ENCODE measurements around the gene IL2RA.

The IL2RA gene

DNA sequence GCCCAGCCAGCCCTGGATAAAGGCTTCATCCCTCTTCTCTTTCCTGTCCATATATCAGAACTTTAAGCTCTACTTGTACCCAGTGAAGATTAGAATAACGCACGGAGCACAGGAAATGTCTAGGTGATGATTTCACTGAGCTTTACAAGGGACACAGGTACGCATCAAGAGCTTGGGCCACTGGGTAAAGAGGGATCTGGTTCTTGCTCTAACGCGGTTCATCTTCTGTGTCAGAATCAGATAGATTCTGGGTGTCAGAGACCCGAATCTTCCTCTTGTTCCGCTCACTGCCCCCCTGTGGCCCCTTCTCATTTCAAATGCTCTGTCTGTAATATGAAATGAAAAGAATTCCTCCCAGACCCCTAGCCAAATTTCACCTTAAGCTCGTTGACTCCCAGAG is 24.7 kb downstream of the IL2RA start:
- DNase-seq: no peak

DNA sequence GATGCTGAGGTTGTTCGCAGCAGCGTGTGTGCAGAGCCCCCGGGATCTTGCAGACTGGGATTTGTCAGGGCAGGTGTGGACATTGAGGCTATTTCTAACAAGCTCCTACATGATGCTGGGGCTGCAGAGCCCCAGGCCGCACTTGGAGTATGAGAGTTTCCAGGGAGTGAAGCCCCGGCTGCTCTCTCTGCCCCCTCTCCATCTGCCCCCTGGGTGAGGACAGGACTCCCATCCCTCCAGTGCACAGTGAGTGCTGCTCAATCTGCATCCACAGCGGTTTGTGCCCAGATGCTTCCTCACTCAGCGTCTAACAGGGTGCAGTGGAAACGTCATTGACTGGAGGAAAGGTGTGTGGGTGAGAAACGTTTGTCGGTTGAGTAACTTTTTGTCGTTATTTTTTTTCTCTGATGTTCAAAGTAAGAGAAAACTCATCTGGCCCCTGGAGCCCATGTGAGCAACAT is 25.3 kb downstream of the IL2RA start:
- no peak for DNase-seq

DNA sequence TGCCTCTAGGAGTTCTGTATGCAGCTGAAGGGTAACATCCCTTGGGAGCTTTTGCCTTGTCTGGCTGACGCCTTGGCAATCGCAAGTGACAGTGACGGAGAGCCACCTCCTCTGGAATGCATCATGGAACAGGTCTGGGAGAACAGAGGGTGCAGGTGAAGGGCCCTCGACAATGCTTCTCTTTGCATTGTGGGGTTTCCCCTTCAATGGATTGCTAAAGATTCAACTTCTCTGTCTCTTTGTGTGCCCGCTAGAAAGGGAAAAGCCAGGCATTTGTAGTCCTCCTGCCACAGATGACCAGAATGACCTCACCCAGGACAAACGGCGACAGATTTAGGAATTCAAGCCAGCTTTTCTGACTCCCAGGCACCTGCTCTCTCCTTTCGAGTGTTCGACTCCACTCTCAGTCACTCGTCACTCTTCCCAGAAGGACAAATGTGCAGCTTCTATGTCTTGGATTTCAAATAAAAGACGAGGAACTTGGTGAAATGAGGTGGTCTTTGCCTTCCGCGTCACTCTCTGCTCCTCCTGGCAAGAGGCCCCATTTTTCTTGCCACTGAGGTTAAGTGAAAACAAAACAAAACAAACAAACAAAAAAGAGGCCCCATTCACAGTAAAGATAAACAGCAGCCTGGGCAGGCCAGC is 26.1 kb downstream of the IL2RA start:
- DNase-seq: no peak

- no peak for DNase-seq
Observed at GRCh38 chr10:6035101-6035834, 26.9 kb downstream of the IL2RA start.

DNA sequence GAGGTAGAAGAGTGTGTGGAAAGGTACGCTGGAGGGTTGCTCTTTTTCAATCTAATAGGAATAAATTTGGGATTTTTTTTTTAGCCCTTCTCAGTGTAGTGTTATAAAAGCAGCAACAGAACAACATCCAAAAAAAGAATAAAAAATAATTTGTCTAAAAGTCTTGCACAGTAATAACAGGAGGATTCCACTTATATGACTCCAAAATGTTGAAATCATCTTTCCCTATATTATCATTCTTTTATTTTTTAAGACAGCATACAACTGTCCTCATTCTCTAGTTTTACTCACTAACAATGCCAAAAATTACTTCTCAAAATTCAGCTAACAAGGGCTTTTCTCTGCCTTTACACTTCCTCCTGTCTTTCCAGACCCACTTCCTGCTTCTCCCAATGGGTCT is 27.8 kb downstream of the IL2RA start:
- no peak for DNase-seq

DNA sequence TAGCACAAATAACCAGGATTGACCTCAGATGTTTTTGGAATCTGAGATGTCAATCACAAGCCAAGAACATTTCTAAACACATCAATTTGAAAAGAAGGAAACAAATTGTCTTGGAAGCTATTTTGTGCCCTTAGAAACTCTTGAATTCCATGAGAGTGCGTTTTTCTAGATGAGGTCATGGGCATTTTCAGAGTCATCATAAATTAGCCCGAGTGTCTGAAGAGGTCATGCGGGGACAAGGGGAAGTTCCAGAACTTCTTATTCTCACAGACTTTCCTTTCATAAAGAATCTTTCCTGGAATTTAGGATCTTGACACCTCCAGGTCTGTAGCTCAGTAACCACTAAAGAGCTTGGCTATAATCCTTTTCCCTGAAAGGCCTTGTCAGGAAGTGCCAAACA is 28.2 kb downstream of the IL2RA start:
- DNase-seq: no peak

GRCh38 chr10:6030940-6031339 is 31.2 kb downstream of the IL2RA start:
- DNase-seq: no peak

GRCh38 chr10:6030217-6030616 is 31.9 kb downstream of the IL2RA start:
- no peak for DNase-seq

DNA sequence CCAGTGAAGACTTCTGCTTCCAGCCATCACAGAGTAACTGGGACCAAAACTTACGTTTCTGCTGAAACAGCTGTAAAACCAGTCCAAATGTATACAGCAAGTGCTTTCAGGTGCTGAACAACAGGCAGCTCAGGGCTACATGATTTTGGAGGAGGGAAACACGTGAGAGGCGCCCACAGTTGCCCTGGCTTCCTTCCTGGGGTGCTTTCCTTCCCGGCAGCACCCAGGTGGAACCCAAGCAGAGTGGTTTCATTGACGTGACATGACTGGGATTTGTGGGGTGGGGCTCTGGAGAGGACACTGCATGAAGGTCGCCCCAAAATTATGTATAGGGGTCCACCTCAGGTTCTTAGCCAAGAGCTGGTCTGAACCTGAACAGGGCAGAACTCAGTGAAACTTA is 34.2 kb downstream of the IL2RA start:
- DNase-seq: no peak

- no peak for DNase-seq
Observed at GRCh38 chr10:6025683-6026255, 36.4 kb downstream of the IL2RA start.

- DNase-seq: no peak
Observed at GRCh38 chr10:6024334-6024682, 37.9 kb downstream of the IL2RA start.

- DNase-seq: no peak
Observed at GRCh38 chr10:6023661-6024333, 38.4 kb downstream of the IL2RA start.

GRCh38 chr10:6022660-6023059 is 39.5 kb downstream of the IL2RA start:
- DNase-seq: no peak

GRCh38 chr10:6020826-6021225 is 41.3 kb downstream of the IL2RA start:
- no peak for DNase-seq

- DNase-seq: no peak
Observed at GRCh38 chr10:6019796-6020195, 42.4 kb downstream of the IL2RA start.

DNA sequence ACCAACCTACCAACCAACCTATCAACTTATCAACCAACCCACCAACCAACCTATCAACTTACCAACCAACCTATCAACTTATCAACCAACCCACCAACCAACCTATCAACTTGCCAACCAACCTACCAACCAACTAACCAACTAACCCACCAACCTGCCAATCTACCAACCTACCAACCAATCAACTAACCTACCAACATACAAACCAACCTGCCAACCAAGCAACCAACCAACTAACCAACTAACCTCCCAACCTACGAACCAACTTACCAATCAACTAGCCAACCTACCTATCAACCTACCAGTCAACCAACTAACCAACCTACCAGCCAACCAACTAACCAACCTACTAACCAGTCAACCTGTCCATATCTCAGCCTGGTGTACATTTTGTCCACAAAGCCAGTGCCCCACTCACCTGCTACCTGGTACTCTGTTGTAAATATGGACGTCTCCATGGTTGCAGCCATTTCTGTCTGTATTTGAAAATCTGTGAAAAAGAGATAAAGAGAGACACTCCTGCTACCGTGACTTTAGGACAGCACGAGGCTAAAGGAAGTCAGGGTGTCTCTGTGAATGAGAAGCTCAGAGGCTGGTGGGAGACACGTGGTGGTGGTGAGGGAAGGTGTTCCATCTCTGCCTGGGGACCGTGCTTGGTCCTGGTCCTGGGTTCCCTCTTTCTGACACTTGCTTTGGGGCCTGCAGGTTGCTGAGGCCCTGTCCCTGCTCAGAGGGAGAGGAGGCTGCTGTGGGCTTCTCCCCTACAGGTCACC is 43.0 kb downstream of the IL2RA start:
- DNase-seq: no peak

DNA sequence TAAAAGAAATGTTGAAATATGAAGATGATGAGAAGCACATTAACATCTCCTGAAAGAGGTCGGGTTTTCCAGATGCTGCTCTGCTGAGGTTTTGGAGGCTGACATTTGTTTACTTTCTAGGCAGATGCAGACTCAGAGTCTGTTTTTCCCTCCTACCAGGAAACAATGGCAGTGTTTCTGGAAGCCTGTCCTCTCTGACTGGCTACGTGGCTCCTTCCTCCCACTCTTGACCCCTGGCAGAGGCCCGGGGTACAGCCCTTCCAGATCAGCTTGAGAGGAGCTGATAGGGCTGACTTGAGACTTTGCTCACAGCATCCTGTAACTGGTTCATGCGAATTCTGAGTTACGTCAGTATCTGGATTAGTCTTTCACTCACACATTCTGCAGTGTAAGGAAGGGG is 43.7 kb downstream of the IL2RA start:
- DNase-seq: no peak

GRCh38 chr10:6017781-6018354 is 44.3 kb downstream of the IL2RA start:
- DNase-seq: no peak

DNA sequence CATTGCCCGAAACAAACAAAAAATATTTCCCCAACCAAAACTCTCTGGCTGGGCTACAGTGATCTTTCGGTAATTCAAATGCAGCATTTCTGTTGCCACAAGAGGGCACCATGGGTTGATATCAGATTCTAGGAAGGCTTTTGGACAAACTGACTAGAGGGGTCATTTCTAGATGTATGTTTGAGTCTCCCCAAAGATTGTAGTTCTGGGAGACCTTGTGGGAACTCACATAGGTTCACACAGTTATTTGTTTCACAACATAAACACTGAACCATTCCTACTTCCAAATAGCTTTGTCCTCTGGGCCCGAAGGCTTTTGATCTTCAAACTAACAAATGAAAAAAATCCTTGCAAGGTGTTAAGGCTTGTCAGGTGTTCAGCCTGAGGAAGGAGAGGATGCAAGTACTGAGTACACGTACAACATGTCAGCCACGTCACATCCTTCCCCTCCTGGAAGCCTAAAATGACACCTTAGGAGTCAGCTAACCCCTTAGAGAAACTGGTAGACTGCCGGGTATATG is 47.9 kb downstream of the IL2RA start:
- DNase-seq: no peak

DNA sequence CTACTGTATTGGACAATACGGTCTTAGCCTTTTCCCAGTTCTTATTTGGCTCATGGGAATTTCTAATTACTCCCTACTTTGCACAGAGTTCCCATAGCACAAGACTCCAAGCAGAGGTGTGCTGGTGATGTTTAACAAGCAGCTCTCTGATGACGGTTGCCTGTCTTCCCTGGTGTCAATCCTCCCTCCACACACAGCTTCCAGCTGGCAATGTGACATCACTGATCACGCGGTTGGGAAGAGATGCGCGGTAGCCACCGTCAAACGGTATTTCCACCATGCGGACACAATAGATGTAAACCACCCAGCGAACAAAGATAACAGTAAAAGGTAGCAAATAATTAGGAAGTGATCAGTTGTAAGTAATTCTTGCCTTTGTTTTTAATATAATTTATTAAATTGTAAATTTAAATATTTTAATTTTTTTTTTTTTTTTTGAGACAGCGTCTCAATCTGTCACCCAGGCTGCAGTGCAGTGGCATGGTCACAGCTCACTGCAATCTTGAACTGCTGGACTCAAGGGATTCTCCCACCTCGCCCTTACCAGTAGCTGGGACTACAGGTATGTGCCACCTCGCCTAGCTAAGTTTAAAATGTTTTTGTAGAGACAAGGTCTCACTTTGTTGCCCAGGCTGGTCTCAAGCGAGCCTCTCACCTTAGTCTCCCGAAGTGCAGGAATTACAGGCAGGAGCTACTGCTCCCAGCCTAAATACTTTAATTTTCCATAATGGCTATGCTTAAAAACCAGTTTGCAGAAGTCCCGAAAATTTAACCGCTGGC is 48.6 kb downstream of the IL2RA start:
- DNase-seq: no peak

DNA sequence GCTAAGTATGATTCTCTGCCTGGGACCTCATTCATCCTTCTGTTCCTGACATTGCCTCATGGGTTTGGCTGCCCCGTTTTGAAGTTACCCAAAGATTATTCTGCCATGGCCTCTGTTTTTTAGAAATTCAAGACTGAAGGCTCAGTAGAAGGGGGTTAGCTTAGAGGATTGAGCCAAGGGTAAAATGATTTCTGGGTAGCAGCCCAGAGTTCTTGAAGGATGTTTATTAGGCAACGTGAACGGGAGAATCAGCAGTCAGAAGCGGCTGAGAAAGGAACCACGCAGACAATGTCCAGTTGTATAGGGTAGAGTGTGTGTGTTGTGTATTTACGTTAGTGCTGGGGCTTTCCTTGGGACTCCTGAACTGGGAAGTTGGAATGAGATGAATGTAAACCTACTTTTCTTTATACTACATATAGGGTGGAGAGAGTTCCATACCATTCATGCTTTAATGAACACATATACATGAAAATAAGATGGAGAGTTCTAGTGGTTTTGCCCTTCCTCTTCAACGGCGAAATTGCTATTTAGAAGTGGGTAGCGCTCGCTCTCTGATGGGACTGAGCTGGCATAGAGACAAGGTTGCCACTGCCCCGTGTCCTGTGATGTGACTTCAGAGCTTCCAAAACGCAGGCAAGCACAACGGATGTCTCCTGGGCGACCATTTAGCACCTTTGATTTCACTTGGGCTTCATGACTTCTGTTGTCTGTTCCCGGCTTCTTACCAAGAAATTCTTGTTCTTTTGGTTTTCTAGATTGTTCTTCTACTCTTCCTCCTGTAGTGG is 49.9 kb downstream of the IL2RA start:
- no peak for DNase-seq
